ENCODE data around the gene PIP5K1C.

DNA sequence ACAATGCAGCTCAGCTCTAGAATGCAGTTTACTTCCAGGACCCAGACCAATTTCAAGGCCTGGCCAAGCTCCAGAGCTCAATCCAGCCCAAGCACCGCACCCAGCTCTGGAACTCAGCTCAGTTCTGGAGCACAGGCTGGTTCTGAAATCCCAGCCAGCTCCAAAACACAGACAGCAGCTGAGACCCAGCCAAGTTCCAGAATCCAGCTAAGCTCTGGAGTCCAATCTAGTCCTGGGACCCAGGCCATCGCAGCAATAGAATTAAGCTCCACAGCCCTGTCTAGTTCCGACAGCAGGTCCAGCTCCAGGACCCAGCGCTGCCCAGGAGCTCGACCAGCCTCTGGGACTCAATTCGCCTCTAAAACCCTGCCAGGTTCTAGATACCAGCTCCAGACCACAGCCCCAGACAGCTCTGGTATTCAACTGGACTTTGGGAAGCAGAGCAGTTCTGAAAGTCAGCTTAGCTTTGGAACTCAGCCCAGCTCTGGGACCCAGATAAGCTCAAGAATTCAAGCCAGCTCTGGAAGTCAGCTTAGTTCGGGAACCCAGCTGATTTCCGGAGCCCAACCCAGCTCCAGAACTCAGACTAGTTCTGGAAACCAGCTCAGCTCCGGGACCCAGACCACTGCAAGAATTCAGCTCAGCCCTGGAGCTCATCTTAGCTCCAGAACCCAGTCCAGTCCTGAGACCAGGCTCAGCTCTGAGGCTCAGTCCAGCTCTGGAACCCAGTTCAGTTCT is 108.2 kb downstream of the PIP5K1C start:
- no peak for TF ChIP-seq POLR2AphosphoS5 (IDR thresholded peaks at IDR 0.05)
- TF ChIP-seq POLR2A (IDR thresholded peaks at IDR 0.05) = no peak
